Activated naive CD8-positive, alpha-beta T cell treated with anti-CD3 and anti-CD28 coated beads, Interleukin-2, amount 50 U/mL, for 16 hours (primary cell): ENCODE results near the gene DOHH.
"Not testable (repeated sequence)": the region's sequence is repeated elsewhere in the genome, so short reads cannot be mapped to it uniquely, and the experiment has no call there.

Experiments
- DNase-seq: peaks from one replicate; pipeline ENCODE4 v3.0.0-alpha.2; 2020; ENCODE audit warnings: low read depth, low spot score

DOHH gene

DNA sequence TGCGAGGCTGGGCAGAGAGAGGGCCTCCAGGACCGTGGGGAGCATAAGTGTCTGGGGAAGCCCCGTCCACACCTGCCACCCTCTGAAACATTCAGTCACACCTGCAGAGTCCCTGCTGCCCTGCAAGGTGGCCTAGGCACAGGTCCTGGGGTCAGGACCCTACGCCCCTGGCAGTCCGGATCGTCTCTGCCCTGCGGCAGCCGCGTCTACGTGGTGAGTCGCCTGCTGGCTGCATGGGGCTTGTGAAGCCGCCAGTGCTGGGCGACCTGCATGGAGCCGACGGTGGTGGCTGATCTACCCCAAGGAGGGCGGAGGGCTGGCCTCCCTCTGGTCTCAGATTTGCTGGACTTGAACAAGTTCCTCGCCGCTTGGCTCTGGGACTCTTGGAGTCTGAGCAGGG lies 18.7 kb upstream of the DOHH start:
- no peak for DNase-seq

DNA sequence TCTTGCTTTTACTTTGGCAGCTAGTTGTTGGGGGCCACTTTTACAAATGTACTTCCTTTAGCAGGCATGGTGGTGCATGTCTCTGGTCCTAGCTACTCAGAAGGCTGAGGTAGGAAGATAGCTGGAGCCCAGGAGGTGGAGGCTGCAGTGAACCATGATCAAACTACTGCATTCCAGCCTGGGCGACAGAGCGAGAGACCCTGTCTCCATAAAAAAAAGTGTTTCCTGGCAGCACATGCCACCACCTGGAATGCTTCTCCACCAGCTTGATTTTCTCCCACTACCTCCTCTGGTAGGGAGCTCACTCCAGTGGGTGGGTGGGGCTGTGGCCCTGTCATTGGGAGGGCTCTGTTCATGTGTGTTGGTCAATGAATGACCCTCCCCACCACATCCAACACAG lies 18.2 kb upstream of the DOHH start:
- DNase-seq = no peak

DNA sequence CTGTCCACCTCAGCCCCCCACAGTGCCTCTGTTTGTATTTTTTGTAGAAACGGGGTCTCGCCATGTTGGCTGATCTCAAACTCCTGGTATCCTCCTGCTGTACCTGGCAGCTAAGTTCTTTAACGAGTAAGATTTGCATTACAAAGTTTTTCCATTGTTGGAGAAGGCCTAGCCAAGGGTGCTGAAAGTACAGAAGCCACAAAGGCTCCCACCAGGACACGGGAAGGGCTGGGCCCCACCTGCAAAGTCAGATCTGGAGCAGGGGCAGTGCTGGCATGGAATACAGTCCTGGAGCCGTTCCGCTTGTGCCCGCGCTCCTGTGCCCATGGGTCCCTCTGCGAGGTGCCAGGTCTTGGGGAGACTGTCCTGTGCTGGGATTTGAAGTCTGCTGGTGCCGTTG lies 17.8 kb upstream of the DOHH start:
- no peak for DNase-seq

DNA sequence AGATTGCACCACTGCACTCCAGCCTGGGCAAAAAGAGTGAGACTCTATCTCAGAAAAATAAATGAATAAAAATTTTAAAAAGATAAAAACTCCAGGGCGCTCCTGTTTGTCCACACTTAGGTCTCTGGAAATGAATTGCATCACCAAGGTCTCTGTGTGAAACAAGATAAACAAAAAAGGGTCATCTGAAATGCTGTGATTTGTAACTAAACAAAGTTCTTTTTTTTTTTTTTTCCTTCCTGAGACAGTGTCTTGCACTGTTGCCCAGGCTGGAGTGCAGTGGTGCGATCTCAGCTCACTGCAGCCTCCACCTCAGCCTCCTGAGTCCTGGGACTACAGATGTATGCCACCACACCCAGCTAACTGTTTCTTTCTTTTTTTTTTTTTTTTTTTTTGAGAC lies 17.2 kb upstream of the DOHH start:
- DNase-seq = no peak

DNA sequence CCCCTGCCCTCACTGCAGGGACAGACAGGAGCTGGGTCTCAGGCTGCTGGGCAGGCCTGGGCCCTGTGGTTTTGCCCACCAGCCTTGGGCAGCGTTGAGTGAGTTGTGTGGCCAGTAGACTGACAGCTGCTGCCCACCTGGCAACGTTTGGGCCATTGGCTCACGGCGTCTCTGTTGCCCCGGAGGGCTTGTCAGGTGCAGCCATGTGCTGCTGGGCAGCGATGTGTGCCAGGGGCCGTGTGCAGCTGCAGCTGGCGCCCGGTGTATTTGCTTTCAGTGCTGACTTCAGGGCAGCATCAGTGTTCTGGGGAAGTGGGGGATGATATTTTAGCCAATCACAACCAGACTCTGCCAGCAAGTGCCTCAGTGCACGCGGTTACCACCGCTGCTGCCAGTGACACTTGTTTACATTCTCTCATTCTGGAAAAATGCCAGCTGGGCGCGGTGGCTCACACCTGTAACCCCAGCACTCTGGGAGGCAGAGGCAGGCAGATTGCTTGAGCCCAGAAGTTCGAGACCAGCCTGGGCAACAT lies 16.3 kb upstream of the DOHH start:
- DNase-seq = no peak

DNA sequence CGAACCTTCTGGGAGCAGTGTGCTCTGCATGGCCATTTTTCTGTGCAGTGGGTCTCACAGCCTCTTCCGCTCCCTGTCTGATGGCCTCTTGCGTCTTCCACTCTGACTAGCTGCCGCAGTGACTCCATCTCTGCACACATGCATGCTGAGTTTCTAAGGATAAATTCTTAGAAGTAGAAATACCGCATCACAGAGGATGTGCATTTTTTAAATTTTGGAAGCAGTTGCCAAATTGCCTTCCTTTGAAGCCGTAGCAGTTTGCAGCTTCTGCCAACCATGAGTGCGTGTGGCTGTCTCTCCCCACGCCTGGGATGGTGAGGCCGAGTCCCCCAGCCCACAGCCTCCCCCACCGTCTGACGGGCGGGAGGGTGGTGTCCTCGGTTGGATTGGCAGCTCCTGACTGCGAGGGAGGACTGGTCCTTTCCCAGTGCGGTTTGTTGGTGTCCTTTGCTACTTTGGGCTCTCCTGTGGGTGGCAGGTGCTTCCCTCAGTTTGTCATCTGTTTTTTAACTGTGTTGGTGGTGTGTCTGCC lies 15.5 kb upstream of the DOHH start:
- no peak for DNase-seq

DNA sequence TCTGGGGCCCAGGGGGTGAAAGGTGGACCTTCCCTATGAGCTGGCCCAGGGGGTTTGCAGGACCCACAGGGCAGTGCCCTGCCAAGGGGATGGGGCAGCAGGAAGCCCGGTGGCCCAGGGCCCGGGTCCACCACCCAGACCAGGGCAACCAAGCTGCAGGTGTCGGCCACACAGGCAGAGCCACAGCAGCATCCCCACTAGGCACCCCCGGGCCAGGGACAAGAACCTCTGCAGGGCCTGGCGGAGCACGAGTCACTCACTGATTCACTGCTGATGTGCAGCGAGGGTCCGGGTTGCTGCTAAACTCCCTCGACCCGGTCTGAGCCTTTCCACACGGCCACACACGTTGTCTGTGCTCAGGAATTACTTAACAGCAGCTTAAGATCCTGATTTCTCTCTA lies 14.5 kb upstream of the DOHH start:
- no peak for DNase-seq

DNA sequence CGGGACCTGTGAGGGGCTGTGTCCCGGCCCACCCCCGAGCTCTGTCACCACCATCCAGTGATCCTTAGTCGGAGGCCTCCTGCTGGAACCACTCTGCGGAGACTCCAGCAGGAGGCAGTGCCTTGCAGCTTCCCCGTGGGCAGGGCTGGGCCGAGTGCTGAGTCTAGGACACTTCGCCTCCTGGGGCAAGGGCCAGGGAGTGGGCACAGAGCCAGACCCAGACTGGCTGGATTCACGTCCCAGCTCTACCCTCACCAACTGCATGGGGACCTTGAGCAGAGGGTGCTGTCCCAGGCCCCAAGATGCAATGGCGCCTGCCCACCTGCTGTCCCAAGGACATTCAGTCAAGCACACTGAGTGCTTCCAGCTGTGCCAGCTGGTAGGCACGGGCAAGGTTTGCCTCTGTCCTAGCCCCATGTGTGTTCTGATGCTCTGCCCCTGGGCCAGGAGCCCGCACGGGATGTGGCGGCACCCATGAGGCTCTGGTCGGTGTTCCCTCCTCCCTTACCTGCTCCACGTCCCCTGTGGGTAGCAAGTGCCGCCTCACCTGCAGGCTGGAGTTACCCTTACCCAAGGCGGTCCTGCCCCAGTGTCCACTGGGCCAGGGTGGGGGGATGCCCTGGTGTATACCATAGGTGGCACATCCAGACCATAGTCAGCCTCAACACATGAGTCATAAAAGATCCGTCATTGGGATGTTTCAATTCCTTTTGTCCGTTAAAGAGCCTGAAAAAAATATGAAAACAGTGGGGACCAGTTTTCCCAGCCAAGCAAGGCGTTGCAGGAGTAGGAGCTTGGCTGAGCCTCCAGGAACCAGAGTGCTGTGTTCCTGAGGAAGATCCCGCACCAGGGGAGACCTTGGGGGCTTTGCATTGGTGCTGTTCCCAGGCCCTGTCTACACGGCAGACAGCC lies 13.0 kb upstream of the DOHH start:
- no peak for DNase-seq

DNA sequence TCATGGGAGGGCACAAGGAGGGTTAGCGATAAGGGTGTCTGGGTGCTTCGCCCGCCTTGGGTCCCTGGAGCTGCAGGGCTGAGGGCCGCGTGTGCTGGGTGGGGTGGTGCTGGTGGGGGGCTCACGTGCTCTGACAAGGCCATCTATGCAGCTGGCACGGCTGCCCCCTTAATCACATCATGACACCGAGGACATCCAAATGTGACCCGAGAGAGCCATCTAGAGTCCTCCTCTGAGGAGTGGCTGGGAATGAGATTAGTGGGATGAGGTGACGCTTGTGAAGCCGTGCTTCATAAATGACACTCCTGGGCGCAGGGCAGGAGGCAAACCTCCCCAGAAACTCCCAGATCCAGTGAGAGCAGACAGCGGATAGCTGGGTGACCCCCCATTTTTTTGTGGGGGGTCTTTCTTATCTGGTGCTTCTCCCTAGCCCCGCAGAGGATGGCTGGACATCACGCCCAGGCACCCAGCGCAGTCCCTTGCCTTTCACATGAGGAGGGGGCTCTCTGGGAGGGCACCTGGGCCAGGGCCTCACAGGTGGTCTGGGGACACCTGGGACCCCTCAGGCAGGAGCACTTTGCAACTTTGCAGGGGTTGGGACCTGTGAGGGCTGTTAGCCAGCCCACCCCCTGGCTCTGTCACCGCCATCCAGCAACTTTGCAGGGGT lies 12.2 kb upstream of the DOHH start:
- no peak for DNase-seq

DNA sequence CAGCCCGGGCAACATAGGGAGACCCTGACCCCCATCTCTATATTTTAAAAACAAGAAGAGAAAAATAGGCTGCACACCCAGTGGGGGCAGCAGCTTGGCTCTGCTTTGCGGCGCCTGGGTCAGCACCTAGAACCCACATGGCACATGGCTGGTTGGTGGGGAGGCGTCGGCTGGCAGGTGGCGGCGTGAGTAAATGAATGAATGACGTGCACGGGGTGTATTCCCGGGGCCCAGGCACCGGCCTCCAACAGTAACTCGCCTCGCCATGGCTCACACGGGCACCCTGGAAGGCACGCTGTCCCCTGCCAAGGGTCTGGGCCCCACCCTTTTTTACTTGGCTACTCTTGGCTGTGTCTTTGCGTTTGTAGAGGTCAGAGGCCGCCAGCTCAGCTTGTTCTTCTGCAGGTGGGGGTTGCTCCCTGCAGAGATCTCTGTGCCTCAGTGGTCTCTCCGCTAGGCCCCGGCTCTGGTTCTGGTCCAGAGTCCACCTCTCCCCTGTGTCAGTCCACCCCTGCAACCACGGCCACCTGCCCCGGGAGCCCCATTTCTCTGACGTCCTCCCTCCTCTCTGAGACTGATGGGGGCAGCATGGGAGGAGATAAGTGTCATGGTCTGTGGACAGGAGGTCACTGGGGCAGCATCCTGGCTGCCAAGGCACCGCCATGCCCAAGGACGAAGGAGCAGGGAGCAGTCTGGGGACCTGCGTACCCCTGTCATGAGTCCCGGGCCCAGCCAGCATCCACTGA lies 11.2 kb upstream of the DOHH start:
- no peak for DNase-seq

DNA sequence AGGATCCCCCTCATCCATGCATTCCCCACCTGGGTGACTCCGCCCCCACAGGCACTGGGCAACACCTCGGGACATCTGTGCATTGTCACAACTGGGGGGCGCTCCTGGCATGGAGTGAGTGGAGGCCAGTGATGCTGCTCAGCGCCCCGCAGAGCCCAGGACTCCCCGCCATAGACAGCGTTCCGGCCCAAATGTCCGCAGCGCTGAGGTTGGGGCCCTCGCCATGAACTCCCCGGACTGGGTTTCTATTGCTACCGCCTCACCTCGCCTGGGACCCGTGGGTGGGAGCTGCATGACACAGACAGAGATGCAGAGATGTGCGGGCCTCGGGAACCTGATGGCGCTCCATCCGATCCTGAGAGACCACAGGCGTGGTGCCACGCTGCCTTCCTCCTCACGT lies 10.3 kb upstream of the DOHH start:
- DNase-seq = no peak

DNA sequence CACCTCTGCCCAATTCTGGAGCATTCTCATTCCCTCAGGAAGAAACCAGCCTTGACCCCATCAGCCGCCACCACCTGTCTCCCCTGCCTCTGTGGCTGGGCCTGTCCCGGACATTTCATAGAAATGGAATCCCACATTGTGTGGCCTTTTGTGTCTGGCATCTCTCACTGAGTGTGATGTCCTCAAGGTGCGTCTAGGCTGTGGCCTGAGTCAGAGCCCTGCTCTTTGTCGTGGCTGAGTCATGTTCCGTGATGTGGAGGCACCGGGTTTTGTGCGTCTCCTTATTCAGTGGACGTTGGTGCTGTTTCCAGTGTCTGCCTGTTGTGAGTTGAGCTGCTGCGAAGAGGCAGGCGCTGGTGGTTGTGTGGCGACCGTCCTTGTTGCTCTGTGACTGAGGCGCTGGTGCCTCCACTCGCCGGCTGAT lies 9.1 kb upstream of the DOHH start:
- DNase-seq = no peak

DNA sequence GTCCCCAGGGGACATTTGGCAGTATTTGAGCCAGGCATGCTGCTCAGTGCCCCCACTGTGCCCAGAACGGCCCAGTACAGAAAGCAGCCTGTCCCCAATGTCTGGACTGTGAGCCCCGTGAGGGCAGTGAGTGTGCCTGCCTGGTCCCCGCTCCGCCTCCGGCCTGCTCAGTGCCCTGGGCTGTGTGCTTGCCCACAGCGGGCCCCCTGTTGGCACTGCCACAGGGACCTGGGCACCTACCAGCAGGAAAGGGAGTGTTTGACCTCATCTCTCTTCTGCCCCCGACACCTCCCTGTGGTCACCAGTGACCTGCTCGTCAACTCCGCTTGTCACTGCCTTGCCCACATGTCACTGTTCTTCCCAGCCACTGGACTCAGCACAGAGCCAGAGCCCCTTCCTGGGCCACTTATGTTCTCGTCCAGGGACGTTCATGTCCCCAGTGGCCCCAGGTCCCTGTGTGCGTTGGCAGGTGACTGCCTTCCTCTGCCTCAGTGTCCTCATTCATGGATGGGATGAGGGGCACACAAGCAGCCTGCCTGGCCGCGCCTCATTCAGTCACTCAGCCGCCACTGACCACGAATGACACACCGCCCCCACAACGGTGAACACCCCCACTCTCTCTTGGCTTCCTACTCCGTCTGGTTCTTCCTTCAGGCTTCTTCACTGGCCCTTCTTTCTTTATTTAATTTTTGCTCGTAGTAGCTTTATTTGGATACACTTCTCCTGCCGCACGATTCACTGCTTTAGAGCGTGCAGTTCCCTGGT lies 8.5 kb upstream of the DOHH start:
- no peak for DNase-seq

DNA sequence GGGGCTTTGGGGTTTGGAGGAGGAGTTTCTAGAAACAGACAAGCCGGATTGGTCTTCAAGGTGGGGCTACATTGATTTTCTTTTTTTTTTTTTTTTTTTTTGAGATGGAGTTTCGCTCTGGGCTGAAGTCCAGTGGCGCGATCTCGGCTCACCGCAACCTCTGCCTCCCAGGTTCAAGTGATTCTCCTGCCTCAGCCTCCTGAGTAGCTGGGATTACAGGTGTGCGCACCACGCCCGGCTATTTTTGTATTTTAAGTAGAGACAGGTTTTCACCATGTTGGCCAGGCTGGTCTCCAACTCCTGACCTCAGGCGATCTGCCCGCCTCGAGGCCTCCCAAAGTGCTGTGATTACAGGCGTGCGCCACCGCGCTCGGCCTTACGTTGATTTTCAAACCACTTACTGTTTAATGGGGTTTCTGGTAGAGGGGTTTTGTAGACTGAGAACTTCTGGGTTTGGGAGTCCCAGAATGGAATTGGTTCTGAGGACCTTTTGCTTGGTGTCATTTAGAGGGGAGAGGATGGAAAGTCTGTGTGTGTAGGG lies 7.7 kb upstream of the DOHH start:
- not testable (repeated sequence) for DNase-seq

DNA sequence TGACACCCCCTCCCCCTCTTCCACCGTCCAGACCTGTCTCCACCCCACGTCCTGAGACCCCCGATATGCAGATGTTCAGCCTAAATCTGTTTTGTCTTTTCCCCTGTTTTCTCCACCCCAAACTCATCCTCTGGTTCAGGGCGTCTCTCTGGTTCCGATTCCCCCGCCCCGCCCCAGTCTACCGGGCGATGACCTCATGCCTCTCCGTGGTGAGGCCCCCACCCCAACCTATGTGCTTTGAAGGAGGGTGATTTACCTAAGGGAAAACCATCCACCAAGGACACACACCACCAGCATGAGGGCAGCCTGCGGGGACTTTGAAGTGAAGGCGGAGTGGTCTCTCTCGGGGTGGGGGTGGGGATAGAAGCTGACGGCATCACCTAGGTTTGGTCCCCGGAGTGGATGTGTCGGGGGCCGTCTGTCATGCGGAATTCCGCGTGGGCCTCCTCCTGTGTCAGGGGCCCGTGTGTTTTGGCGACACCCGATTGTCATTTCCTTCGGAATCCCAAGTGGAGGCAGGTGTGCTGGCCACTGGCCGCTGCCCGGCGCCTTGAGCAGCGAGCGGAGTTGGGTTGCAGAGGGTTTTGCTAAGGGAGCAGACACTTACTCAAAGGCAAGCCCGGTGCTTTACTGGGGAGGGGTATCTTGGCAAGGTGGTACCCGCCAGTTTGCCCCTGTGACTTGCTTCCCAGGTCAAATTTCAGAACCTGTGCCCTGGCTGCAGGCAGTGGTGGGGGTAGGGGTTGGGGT lies 7.1 kb upstream of the DOHH start:
- DNase-seq = no peak

DNA sequence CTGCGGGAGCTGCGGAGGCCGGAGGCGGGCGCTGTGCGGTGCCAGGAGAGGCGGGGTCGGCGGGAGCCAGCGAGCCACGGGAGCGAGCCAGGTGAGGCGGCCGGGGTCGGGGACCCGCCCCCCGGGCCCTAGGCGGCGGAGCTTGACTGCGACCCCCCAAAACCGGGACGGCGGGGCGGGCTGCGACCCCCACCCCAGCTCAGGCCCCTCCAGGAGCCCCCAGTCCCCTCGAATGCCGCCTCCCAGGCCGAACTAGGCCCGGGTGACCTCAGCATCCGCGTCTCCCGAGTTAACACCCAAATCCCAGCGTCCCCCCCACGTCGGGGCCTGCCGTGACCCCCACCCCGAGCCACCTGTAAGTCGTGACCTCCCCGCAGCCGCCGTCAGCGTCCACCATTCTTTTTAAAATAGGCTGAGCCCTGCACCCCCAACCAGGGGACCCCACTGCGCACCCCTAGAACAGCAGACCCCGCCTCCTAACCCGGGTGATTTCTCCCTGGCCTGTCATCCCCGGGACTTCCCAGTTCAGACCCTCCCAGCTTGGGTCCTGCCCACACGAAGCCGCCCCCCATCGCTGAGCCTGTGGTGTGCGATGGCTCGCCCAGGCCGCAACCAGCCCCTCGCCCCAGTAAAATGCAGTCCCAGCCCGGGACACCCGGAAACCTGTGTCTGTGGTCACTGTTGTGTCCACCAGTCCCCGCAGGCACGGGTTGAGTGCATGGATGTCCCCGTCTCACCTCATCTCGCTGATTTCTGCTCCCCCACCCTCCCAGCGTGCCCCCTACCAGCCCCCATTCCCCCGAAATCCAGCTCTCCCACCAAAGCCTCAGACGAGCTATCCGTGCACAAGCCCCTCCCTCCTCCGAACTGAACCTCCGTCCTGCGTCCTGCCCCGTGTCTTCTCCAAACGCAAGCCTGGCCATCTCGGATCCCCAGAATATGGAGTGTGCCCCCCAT lies 6.2 kb upstream of the DOHH start:
- no peak for DNase-seq

DNA sequence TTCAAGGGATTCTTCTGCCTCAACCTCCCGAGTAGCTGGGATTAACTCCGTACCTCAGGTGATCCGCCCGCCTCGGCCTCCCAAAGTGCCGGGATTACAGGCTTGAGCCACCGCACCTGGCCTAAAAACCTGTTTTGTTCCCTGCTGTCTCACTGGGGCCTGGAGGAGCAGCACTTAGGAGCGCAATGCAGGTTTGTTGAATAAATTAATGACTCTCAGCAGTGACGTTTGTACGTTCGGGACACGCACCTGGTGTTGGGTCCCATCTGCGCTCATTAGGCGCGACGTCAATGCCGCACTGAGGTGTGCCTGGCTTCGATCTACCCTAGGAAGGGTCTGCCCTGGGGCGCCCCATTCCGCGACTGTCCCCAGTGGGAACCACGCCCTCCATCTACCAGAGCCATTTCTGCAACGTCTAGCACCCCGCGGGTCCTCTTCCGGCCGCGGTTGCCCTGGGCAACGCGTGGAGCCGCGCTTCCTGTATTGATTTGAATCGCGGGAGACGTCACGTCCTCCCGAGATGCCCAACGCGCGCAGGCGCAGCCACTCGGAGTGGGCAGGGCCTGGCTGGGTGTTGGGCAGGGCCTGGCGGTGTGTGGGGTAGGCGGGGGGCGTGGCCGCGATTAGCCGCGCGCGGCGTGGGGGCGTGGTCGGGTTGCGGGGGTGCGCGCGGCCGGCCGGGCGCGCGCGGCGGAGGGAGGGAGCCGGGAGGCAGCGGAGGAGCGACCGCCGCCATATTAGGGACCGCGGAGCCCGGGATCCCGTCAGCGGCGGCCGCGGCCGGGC lies 5.3 kb upstream of the DOHH start, which contains the start of gene FZR1:
FZR1 (plus strand) TSS at position 714 of the 786 bp plus-strand sequence. CDS start 16,679 bp downstream, outside the sequence.
- peak; percentile 98 for DNase-seq

DNA sequence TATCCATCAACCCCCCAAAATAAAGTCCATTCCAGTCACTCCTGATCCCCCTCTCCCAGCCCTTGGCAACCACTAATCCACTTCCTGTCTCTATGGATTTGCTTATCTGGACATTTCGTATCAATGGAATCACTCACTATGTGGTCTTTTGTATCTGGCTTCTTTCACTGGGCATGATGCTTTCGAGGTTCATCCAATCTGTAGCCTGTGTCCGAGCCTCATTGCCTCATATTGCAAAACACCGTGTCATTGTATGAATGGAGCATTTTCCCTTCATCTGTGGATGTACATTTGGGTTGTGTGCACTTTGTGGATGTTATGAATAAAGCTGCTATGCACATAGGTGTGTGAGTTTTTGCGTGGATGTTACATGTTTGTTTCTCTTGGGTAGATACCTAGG lies 4.3 kb upstream of the DOHH start:
- DNase-seq = no peak
